Stimulated activated naive CD8-positive, alpha-beta T cell treated with anti-CD3 and anti-CD28 coated beads, Interleukin-15, Interleukin-2, amounts not matched to agents 100 U/mL and 50 U/mL, for 24 hours (primary cell): Measurements from ENCODE around the gene GCSAM.

Experiments
- ATAC-seq: fragments of 150-1000 bp; cut with Tn5 transposase; one replicate; pipeline ENCODE4 v1.10.0; 2021
- DNase-seq: peaks from one replicate; pipeline ENCODE4 v3.0.0; 2021

GCSAM gene, protein sequence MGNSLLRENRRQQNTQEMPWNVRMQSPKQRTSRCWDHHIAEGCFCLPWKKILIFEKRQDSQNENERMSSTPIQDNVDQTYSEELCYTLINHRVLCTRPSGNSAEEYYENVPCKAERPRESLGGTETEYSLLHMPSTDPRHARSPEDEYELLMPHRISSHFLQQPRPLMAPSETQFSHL

DNA sequence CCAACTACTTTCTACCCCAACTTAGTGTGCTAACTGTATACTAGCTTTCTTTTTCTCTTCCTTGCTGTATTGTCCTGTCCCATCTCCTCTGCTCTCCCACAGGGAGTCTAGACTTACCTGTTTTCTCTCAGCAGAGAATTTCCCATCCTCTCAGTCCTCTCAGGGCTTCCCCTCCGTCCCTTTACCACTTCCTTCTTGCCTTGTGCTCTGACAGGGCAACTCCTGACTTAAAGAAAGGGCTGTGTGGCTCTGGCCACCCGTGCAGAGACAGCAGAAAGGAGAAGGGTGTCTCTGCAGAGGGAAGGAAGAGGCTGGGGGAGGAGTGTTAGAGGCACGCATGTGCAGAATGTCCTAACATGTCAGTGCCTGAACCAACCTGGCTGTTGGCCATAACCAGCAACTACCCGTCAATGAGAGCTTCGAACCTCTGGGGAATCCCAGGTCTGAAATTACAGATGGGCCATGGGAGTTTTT lies at the start of gene GCSAM:
Gene GCSAM (minus strand): TSS at position 274 of the 474 bp plus-strand sequence. CDS start 128 bp downstream, at position 146.
- ATAC-seq (peak; percentile 82), DNase-seq (peak; percentile 64)

DNA sequence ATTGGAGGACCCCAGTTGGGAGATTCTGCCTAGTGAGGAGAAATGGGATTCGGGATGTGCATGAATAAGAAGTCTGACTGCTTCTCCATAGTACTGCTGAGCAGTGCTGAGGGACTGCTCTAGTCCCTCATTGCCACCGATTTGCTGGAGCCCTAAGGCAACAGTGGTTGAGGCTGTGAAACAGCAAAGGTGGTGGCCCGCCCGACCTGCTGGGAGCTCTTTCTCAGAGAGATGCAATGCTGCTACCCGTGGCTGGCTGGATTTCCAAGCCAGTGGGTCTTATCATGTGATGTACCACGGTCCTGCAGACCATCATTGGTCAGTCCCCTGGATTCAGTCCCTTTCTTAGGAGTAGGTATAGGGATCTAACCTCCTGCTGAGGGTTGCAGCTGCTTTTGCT lies 42.6 kb upstream of the GCSAM start:
- ATAC-seq (no peak), DNase-seq (no peak)

GRCh38 chr3:112175037-112175436 lies 42.0 kb upstream of the GCSAM start:
- ATAC-seq: no peak
- DNase-seq: no peak

GRCh38 chr3:112171144-112171543 lies 38.1 kb upstream of the GCSAM start:
- DNase-seq (no peak), ATAC-seq (no peak)

DNA sequence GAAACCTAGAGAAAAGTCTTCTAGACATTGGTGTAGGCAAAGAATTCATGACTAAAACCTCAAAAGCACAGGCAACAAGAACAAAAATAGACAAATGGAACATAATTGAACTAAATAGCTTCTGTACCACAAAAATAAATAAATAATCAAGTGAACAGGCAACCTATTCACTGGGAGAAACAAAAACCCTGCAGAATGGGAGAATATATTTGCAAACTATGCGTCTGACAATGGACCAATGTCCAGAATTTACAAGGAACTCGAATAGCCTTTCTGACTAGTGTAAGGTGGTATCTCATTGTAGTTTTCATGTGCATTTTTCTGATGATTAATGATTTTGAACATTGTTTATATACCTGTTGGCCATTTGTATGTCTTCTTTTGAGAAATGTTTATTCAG lies 37.0 kb upstream of the GCSAM start:
- DNase-seq: no peak
- no peak for ATAC-seq

DNA sequence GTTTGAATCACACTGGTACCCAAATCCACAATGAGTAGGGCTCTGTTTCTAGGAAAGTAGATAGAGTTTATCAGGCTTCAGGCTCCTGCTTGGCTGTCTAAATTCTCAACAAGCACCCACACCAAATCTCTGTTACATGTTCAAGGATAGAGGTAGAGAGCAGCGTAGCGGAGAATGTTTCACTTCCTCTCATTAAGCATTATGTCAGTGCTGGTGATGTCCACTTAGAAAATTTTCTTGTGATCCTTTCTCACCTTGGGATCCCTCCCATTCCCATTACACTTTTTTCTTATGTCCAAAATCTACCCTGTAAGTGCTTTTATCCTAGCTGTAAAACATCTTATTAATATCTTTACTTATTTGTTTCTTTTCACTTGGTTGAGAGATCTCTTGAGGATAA lies 34.7 kb upstream of the GCSAM start:
- DNase-seq (no peak), ATAC-seq (no peak)

GRCh38 chr3:112149136-112149535 lies 16.1 kb upstream of the GCSAM start:
- no peak for DNase-seq
- ATAC-seq: no peak

GRCh38 chr3:112143689-112144088 lies 10.6 kb upstream of the GCSAM start:
- DNase-seq: no peak
- no peak for ATAC-seq

DNA sequence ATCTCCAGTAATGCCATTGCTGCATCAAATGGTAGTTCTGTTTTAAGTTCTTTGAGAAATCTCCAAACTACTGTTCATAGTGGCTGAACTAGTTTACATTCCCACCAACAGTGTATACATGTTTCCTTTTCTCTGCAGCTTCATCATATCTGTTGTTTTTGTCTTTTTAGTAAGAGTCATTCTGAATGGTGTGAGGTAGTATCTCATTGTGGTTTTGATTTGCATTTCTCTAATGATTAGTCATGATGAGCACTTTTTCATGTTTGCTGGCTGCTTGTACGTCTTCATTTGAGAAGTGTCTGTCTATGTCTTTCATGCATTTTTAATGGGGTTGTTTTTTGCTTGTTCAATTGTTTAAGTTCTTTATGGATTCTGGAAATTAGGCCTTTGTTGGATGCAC lies 10.2 kb upstream of the GCSAM start:
- peak; percentile 86 for ATAC-seq
- no peak for DNase-seq

- no peak for DNase-seq
- ATAC-seq: no peak
These were observed 8.2 kb upstream of the GCSAM start for GRCh38 chr3:112141293-112141692.

- ATAC-seq: no peak
- no peak for DNase-seq
These were observed 7.5 kb upstream of the GCSAM start for GRCh38 chr3:112140584-112140983.

DNA sequence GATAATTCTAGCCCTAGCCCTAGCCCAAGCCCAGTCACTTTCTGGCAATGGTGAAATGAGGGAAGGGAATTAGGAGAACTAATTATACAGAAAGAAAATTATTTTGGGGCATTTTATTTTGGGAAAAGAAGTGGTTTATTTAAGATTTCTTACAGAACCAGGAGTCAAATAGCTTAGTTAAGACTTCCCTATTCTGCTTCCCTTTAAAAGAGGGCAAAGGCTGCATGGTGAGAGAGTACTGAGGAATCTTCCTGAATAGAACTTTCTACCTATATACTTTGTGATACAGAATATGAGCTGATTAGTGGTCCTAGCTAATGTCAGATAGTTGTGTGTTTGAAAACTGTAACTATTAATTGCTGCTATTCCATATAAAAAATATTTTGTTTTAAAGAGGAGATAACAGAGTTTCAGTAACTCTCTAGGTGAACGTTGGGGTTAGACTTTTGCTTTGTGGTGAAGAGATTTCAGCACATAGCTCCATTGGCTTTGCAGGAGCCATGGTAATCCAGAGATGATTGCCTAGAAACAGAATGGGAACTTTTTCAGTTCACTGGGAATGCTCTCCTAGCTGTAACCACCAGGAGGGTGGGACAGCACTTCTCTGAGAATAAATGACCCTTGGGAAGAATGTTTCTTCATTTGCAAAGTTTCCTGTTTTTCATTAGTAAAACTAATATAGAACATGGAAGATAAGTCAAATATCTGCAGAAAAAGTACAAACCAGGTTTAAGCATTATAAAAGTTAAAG lies 5.3 kb upstream of the GCSAM start:
- ATAC-seq (no peak), DNase-seq (no peak)

- no peak for ATAC-seq
These were observed 4.7 kb upstream of the GCSAM start for GRCh38 chr3:112137781-112138180.

DNA sequence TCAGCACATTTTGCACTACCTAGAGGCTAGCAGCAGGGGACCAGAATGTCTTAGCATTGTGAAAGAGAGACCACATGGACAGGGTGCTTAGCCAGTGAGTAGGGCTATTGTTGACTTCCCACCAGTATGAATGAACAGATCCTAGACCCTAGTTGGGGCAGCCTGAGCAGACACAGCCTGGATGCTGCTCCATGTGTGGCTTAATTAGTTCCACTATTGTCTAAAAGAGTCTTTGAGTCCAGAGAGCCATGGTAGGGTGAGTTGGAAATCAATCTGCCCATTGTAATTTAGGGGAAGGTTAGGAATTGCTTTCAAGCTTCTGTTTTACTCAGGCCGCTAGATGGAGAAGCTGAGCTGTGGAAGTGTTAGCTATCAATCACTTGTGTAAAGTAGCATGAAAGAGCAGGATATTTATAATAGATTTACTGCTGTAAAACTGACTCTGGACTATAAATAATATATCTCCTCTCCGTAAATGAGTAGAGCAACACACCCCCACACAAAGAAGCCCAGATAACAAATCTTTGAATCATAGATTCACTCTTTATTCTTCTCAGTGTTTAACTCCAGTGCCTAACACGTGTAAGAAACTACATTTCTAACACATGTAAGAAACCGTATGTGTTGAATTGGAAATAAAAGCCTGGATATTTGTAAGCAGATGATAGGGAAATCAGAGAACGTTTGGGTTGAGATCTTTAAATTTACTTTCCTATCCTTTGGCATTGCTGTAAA lies 4.1 kb upstream of the GCSAM start:
- ATAC-seq: no peak
- peak; percentile 40 for DNase-seq

More at GRCh38 chr3:112137781-112138180, 4.7 kb upstream of the GCSAM start:
- no peak for DNase-seq

- ATAC-seq: no peak
- DNase-seq: no peak
These were observed 3.0 kb upstream of the GCSAM start for GRCh38 chr3:112136046-112136445.

GRCh38 chr3:112134335-112135124 lies 1.5 kb upstream of the GCSAM start:
- DNase-seq (no peak), ATAC-seq (peak; percentile 47)

GRCh38 chr3:112133626-112134334 lies 732 bp upstream of the GCSAM start:
- DNase-seq (no peak), ATAC-seq (no peak)

DNA sequence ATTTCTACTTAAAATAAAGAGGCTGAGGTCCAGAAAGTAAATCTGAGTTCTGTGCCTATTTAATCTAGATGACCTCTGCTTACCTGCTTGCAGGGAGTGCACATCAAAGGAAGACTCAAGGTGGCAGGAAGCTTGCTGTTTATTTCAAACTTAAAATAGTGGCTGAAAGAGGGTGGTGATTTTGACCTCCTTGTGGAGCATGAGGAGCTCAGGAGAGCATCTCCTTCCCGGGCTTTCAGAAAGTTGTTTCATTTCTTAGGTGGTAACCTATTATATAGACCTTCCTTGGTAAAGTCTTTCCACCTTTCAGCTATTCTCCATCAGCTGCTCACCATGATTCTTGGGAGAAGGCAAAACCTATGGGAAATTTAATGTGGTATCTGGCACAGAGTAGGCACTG lies 494 bp downstream of the GCSAM start:
- ATAC-seq (no peak), DNase-seq (no peak)

DNA sequence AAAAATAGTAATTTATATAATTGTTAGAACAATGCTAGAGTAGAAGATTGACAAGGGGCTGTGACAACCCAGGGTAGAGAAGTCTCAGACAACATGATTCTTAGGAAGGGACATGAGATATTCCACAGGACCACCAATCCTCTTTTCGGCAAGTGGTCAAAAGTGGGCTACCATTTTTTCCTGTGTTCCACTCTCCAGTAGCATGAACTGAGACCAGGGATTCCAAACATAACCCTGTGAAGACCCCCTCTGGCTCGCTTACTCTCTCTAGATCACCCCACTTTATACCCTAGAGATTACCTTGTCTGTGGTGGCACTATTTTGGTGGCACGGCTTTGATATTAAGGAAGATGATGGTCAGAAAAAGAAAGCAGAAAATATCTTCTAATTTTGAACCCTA lies 960 bp downstream of the GCSAM start:
- DNase-seq: no peak
- no peak for ATAC-seq

- ATAC-seq (no peak), DNase-seq (no peak)
These were observed 1.9 kb downstream of the GCSAM start for GRCh38 chr3:112131111-112131510.

GRCh38 chr3:112130638-112130993 lies 2.4 kb downstream of the GCSAM start:
- DNase-seq: no peak
- ATAC-seq: no peak
